Measurements from ENCODE around the gene AAGAB. TPM values are rescaled to one million over a fixed set of nuclear protein-coding genes. Genes with fewer than 3 reads are reported as not detected.
A peak's percentile ranks its signal among the peaks of the same experiment; 100 is the strongest.

The AAGAB gene
- total RNA-seq, 1 donor from 2014 or later, result 18.1 TPM

DNA sequence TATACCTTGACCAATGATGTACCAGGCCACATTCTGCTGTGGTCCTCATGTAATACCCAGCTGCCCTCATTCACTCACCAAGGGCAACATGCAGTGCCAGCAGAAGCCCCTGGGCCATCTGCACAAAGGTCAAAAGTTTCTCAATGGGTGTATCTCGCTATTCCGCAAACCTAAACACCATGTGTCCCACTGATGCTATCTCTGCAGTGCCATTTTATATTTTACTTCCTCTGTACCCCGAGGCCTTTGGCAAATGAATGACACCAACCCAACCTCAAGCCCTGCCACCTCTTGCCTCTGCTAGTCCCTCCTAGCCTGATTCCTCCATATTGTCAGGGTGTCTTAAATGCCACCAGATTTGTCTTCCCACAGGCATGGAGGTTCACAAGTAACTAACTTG is 59.2 kb downstream of the AAGAB start:
- DNase-seq, result no peak
- intact Hi-C loops (cut with DNase I), result no loop called here
- no peak for ATAC-seq (ENCODE audit: poor library complexity)

DNA sequence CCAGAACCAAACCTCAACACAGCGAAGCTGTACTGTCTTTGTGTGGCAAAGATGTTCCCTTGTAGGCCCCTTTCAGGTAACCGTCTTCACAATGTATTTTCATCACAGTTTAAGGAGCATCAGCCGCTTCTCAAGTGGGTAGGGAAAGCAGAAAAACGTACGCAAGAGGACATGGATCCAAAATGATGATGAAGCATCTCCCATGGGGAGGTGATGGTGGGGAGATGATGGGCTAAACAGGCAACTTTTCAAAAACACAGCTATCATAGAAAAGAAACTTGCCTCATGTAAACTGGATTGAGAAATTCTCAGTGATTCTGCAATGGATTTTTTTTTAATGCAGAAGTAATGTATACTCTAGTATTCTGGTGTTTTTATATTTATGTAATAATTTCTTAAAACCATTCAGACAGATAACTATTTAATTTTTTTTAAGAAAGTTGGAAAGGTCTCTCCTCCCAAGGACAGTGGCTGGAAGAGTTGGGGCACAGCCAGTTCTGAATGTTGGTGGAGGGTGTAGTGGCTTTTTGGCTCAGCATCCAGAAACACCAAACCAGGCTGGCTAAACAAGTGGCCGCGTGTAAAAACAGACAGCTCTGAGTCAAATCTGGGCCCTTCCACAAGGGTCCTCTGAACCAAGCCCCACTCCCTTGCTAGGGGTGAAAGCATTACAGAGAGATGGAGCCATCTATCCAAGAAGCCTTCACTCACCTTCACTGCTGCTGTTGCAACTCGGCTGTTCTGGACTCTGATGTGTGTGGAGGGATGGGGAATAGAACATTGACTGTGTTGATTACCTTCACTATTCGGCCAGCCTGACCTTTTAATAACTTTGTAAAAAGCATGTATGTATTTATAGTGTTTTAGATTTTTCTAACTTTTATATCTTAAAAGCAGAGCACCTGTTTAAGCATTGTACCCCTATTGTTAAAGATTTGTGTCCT is 60.0 kb downstream of the AAGAB start:
- ATAC-seq (ENCODE audit: poor library complexity) (peak; percentile 39), DNase-seq (no peak)
- intact Hi-C loops (cut with DNase I), result no loop called here

DNA sequence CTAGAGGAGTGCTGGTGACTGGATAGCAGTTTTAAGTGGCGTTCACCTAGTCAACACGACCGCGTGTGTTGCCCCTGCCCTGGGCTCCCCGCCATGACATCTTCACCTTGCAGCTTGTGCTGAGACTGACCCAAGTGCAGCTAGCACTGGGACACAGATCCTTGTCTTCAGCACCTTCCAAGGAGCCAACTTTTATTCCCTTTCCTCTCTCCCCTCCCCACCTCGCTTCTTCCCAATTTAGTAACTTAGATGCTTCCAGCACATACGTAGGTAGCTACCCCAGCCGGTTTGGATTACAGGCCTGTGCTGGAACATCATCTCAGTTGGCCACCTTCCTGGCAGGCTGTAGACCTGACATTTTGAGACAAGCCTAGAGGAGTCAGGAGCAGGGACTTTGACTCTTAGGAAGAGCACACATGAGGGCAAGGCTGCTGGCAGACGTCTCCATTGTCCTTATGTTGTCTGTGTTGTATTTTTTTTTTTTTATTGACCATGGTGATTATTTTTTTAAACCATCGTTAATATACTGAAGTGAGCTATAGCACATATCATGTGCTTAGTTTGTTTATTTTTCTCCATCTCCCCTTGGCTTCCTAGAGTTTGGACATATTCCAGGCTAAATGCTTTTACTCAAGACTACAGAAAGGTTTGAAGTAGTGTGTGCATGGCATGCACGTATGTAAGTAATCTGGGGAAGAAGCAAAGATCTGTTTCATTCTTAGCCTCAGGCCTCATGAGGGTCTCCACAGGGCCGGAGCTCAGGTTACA is 61.1 kb downstream of the AAGAB start:
- DNase-seq, result no peak
- intact Hi-C loops (cut with DNase I), result no loop called here
- ATAC-seq (ENCODE audit: poor library complexity), result peak; percentile 27

DNA sequence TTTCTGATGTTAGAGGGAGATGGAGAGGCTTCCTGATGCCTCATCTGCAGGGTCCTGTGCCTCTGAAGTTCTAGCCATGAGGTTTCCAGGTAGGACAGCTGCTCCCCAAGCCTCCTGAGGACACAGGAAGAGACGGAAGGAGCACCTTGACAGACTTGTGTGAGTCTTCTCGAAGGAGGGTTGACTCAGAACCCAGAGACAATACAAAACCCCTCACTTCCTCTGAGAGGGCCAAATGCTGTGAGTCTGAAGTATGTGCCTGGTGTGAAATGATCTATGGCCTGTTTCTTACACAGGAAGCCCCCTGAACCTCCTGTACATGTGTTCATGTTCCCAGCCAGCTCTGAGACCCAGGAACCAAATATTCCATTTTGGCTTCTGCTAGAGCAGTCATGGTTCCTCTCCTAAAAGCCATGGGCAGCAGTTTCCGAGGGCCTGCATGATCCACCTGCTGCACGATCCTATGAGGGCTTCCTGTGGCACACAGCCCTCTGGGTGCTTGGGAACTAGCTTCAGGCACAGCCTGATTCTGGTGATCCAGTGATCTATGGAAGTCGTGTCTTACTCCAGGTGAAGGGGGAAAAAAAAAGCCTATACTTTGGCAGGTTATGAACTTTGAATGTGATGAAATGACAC is 62.2 kb downstream of the AAGAB start:
- no peak for ATAC-seq (ENCODE audit: poor library complexity)
- DNase-seq, result no peak
- intact Hi-C loops (cut with DNase I), result no loop called here

DNA sequence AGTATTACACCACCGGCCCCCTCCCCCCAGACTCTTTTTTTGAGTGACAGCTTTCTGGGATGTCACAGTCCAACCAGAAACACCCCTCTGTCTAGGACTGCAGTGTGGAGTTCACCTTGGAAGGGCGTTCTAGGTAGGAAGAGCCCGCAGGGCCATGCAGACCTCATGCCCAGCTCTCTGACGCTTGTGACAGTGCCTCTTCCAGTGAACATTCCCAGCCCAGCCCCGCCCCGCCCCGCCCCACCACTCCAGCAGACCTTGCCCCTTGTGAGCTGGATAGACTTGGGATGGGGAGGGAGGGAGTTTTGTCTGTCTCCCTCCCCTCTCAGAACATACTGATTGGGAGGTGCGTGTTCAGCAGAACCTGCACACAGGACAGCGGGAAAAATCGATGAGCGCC is 63.6 kb downstream of the AAGAB start:
- intact Hi-C loops (cut with DNase I), result no loop called here
- ATAC-seq (ENCODE audit: poor library complexity) (no peak), DNase-seq (no peak)

DNA sequence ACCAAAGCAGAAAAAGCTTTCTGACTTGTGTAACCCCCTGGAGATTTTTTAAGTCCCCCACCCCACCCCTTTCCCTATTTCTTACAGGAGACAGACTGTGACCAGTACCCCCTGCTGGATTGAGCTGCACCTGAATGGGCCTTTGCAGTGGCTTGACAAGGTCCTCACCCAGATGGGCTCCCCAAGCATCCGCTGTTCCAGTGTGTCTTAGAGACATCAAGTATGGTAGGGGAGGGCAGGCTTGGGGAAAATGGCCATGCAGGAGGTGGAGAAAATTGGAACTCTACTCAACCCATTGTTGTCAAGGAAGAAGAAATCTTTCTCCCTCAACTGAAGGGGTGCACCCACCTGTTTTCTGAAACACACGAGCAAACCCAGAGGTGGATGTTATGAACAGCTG is 64.1 kb downstream of the AAGAB start:
- DNase-seq, result no peak

DNA sequence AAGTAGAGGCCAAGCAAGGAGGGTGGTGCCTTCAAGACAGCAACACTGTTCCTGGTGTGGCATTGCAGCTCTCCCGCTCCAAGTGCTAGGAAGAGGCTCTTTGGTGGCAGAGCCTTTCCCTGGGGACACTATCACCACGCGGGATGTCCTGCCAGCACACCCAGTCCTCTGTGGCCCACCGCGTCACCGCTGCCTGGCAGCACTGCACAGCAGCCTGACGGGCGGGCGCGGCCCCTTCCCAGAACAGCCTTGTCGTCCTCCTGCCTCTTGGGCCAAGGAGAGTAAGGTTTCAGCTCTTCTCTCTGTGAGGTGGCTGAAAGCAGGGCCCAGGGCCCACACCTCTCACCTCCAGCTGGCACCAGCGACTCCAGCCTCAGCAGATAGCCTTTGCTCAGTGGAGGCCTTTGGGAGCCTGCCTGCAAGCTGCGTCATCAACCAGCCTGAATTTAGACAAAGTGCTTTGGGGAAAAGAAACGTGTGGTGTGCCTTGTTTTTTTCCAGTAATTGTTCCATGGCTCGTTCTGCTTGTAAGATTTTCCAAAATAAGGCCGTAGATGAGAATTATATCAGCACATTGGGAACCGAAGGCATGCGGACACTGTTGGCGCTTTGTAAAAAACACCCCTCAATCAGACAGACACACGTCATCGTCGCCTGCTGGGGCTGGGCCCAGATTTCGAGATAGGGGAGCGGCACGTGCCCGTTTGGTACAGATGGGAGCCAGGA is 65.0 kb downstream of the AAGAB start:
- DNase-seq, result peak; percentile 95
- ATAC-seq (ENCODE audit: poor library complexity), result peak; percentile 77
- intact Hi-C loops (cut with DNase I), result no loop called here

More for the DNA sequence above, 64.1 kb downstream of the AAGAB start:
- ATAC-seq (ENCODE audit: poor library complexity), result no peak
- intact Hi-C loops (cut with DNase I), result no loop called here

DNA sequence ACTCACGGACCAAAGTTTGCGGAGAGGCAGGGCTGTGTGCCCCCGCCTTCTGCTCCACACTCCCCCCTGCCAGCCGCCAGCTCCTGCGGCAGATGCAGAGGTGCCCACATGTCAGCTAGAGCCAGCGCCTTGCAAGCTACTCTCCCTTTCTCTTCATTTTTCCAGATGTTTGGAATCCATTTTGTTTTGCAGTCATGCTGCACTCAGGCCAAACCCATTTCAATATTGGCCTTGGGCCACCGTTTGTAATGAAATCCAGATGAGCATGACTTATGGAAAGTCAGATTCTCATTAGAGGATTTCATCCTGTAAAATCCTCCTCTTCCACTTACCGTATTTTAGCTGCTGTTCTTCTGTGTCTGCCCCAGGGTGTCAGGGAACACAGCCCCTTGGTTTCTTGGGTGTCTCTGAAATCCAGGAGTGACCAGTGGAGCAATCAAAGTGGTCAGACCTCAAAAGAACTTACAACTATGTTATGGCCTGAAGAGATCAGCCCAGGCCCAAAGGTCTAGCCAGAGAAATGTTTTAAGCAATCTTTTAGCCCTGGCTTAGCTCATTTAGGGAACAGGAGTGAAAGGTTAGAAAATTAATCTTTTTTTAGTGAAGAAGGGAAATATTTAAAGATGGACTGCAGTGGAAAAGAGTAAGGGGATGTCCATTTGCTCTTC is 65.8 kb downstream of the AAGAB start:
- intact Hi-C loops (cut with DNase I), result no loop called here
- DNase-seq (peak; percentile 56), ATAC-seq (ENCODE audit: poor library complexity) (peak; percentile 5)

DNA sequence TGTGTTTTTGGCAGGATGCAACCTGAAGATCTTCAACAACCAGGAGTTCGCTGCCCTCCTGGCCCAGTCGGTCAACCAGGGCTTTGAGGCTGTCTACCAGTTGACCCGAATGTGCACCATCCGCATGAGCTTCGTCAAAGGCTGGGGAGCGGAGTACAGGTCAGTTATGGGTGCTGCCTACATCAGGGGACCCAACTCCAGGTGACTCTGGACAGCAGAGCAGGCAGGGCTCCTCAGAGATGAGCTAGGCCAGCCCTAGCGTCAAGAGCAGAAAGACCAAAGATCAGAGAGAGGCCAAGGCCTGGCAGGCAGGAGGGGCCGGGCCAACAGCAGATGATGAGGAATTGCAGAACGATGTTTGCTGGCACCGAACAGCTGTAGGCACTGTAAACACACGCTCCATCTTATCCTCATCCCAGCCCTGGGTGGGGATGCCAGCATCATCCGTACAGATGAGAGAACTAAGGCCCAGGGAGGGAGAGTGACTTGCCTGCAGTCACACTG is 67.1 kb downstream of the AAGAB start:
- intact Hi-C loops (cut with DNase I), result no loop called here
- ATAC-seq (ENCODE audit: poor library complexity), result no peak
- DNase-seq, result no peak

DNA sequence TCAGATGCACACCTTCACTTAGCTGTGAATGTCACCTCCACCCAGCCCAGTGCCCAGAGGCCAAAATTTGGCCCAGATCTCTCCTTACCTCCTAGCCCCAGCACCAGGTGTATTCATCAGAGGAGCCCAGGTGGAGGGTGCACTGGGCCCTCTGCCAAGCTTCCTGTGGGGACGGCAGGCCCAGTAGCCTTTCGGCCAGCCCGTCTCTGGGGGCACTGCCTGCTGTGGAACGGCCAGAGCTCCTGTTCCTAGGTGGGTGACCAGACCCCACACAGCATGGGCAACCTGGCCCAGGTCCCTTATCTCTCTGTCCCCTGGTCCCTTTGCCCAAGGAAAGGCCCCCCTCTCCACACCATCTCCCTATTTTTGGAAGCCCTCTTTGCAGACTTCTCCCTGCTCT is 67.8 kb downstream of the AAGAB start:
- ATAC-seq (ENCODE audit: poor library complexity) (peak; percentile 0), DNase-seq (no peak)
- intact Hi-C loops (cut with DNase I), result no loop called here

DNA sequence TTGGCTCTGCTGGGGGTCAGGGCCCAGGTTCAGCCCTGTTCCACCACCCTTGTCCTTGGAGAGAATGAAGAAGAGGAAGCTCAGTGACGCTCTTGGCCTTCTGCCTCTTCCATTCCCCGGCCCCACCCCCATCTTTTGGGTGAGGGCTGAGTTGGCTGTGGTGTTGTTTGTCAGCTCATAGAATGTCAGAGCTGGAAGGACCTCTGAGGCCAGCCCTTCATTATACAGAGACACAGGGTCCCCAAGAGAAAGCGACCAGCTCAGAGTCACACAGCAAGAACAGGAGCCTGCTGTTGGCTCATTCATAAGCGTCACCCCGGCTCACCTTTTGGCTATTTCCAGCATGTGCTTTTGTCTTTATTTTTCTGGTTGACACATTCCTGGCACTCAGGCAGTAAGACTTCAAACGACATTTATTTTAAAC is 68.2 kb downstream of the AAGAB start:
- peak; percentile 87 for DNase-seq
- peak; percentile 60 for ATAC-seq (ENCODE audit: poor library complexity)
- intact Hi-C loops (cut with DNase I), result no loop called here

DNA sequence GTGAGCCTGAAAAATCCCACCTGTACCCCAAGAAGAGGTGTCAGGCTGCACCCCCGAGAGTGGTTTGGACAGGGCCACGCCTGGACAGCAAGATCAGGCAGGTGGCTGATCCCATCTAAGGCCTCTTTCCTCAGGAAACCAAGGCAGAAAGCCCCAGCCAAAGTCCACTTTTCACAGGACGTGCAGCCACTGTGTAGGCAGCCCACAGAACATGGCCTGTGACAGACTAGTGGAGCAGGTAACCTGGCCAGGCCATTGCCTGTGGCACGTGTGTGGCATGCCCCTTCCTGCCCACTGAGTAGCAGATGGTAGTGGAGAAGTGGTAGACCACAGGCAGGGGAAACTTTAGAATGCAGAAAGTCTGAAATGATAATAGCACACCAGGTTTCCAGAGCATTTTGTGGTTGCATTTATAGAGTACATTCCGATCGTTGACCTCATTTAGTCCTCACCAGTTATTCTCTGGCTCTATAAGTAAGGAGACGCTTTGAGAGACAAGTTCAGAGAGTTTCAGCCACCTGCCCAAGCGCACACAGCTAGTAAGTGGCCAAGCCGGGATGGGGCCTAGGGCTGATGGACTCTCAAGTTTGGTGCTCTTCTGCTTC is 68.7 kb downstream of the AAGAB start:
- peak; percentile 9 for ATAC-seq (ENCODE audit: poor library complexity)
- intact Hi-C loops (cut with DNase I), result no loop called here
- DNase-seq, result no peak

DNA sequence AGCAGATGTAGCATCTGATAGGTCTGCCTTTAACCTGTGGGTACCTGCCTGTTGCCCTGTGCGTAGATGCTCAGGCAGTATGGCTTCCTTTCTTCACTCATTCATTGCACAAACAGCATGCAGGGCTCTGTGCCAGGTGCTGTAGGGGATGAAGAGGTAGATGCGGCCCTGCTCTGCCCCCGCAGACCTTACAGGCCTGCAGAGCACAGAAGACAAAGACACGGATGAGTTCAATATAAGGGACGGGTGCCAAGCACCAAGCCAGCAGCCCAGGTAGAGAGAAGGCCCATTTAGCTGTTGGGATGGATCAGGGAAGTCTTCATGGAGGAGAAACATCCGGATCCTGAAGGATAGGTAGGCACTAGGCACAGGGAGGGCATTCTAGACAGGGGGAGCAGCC is 69.4 kb downstream of the AAGAB start:
- ATAC-seq (ENCODE audit: poor library complexity), result no peak
- DNase-seq, result no peak
- intact Hi-C loops (cut with DNase I), result no loop called here

DNA sequence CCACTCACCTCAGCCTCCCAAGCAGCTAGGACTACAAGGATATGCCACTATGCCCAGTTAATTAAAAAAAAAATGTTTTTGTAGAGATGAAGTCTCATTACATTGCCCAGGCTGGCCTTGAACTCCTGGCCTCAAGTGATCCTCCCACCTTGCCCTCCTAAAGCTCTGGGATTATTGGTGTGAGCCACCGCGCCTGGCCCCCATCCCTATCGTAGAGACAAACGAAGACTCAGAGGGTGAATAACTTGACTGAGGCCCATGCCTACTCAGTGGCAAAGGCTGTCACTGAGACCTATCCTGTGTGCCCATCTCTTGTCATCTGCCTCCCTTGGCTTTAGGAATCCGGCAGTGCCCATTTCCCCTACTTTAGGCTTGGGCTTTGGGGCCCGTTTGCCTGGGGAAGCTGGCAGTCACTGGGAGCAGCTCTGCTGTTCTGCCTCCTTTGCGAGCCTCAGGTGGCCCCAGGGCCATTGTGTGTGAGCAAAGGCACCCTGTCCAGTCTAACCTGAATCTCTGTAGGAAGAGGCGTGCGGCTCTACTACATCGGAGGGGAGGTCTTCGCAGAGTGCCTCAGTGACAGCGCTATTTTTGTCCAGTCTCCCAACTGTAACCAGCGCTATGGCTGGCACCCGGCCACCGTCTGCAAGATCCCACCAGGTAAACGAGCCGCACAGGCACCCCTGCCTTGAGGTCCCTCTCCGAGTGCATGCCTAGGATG is 70.1 kb downstream of the AAGAB start:
- intact Hi-C loops (cut with DNase I), result no loop called here
- no peak for DNase-seq
- ATAC-seq (ENCODE audit: poor library complexity), result no peak

DNA sequence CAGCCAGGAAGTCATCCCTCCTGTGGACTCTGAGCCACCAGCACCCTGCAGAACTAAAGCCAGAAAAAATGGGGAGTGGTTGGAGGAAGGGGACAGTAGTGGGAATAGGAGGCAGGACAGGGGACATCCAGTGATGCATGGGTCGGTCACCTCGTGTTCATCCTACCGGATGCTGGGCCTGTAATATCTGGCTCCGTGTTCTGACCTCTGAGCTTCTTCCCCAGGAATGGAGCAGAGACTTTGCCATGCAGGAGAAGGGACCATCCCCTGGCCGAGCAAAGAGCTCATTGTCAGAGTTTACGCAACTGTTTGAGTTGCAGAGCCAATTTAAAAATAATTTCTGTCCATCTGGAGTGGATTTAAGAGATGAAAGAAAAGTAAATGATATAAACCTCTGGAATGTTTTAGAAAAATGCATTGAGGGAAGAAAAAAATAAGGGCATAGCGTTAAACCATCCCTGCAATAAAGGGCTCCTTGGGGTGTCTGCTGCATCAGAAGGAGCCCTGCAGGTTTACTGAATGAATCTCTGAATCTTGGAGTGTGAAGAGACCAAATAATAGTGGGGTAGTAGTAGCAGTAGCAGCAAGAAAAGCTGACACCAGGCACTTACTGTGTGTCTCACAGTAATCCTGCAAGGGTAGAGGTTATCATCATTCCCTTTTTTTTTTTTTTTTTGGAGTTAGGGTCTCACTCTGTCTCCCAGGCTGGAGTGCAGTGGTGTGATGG is 70.9 kb downstream of the AAGAB start:
- DNase-seq (no peak), ATAC-seq (ENCODE audit: poor library complexity) (no peak)
- intact Hi-C loops (cut with DNase I), result no loop called here

DNA sequence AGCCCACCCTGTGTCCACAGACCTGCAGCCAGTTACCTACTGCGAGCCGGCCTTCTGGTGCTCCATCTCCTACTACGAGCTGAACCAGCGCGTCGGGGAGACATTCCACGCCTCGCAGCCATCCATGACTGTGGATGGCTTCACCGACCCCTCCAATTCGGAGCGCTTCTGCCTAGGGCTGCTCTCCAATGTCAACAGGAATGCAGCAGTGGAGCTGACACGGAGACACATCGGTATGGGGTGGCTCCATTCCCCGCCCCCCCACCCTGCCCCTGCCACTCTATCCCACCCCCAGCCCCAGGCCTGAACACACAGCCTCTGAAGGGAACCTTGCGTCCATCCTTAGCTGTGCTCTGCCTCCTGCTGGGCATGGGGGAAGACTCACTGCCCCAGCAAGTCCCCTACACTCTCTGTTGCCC is 73.2 kb downstream of the AAGAB start:
- intact Hi-C loops (cut with DNase I), result no loop called here
- no peak for DNase-seq

More for the DNA sequence above, 73.2 kb downstream of the AAGAB start:
- ATAC-seq (ENCODE audit: poor library complexity), result no peak

All from Right ventricle myocardium superior (tissue), 1 donor.